Naive B cell (primary cell): Measurements from ENCODE around the gene SH3PXD2A. TPM values are rescaled to one million over a fixed set of nuclear protein-coding genes. Genes with fewer than 3 reads are reported as not detected.
"Not testable (repeated sequence)": the region's sequence is repeated elsewhere in the genome, so short reads cannot be mapped to it uniquely, and the experiment has no call there.

Experiments used
- ATAC-seq, 2 donors: fragments of 150-1000 bp; cut with Tn5 transposase; 2 replicates each; pipeline ENCODE4 v1.10.0; 2021; ENCODE audit warnings: low read depth in 2 of 2, mild to moderate bottlenecking in 2 of 2, moderate library complexity in 2 of 2
- DNase-seq: peaks from one replicate; pipeline ENCODE4 v3.0.0; 2022
- H3K27ac Mint-ChIP-seq, 6 donors: one replicate each; pipeline ENCODE4 v1.8.0; 2020 to 2022; ENCODE audit warnings: mild to moderate bottlenecking in 6 of 6, mixed read lengths in 6 of 6, moderate library complexity in 5 of 6, inconsistent platforms in 2 of 6
- H3K27me3 Mint-ChIP-seq, 3 donors: one replicate each; pipeline ENCODE4 v1.8.0; 2021 to 2022; ENCODE audit warnings: mixed read lengths in 3 of 3, mild to moderate bottlenecking in 1 of 3
- H3K36me3 Mint-ChIP-seq, 2 donors: one replicate each; pipeline ENCODE4 v1.8.0; 2020 to 2022; ENCODE audit warnings: mixed read lengths in 2 of 2, inconsistent platforms in 1 of 2, mild to moderate bottlenecking in 1 of 2
- H3K4me1 Mint-ChIP-seq, 3 donors: one replicate each; pipeline ENCODE4 v1.8.0; 2020 to 2022; ENCODE audit warnings: mixed read lengths in 3 of 3, inconsistent platforms in 1 of 3, mild to moderate bottlenecking in 1 of 3, moderate library complexity in 1 of 3
- H3K4me3 Mint-ChIP-seq, 8 donors: one replicate each; pipeline ENCODE4 v1.8.0; 2020 to 2022; ENCODE audit warnings: mild to moderate bottlenecking in 8 of 8, mixed read lengths in 8 of 8, moderate library complexity in 8 of 8, inconsistent platforms in 2 of 8
- H3K9me3 Mint-ChIP-seq, 7 donors: one replicate each; pipeline ENCODE4 v1.8.0; 2020 to 2022; ENCODE audit warnings: mixed read lengths in 7 of 7, mild to moderate bottlenecking in 5 of 7, inconsistent platforms in 2 of 7, moderate library complexity in 1 of 7
- polyA plus RNA-seq, 6 donors: library from polyadenylated mRNA; unstranded; fragments of 300-500 nt; fragmentation: Illumina TruSeq; gene quantifications; one replicate each; pipeline ENCODE4 v1.2.3, GENCODE V29; 2021; ENCODE audit warnings: low read depth in 6 of 6

Gene SH3PXD2A
- polyA plus RNA-seq, 6 donors from 2014 or later = 0.47 to 1.4 (median 0.72) TPM; not detected in 1

GRCh38 chr10:103663802-103664201 is 191.6 kb downstream of the SH3PXD2A start:
- peaks cover 18 to 35% (median 22%) of the 10 kb centered on the region in 3 donors for H3K4me1 Mint-ChIP-seq
- ATAC-seq = no peak
- H3K27ac Mint-ChIP-seq = peak overlapping the region in 3 of 6 donors; percentile 26 to 91 (median 56)
- no peak for DNase-seq
- no peaks in the 10 kb centered on the region for H3K27me3 Mint-ChIP-seq
- no peaks in the 10 kb centered on the region for H3K9me3 Mint-ChIP-seq
- H3K36me3 Mint-ChIP-seq = no peaks in the 10 kb centered on the region
- H3K4me3 Mint-ChIP-seq = no peak overlapping the region

DNA sequence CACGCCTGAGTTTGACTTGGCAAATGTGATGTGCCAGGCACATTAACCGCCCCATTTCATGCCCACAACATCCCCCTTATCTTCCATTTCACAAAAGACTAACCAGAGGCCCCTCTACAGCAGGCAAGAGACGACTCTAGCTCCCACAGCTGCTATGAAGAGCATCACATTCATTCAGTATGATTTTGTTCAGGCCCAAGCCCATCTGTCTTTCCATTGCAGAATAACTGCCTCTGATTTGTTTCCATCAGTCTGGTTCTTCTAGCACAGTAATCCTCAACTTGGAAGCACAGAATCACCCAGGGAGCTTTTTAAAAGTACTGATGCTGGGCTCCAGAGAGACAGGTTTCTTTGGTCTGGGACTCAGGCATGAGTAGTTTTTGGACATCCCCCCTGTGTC is 192.1 kb downstream of the SH3PXD2A start:
- H3K27ac Mint-ChIP-seq = peak overlapping the region in 4 of 6 donors; percentile 21 to 89 (median 34)
- no peaks in the 10 kb centered on the region for H3K27me3 Mint-ChIP-seq
- peak overlapping the region in 3 of 8 donors; percentile 38 to 57 (median 53) for H3K4me3 Mint-ChIP-seq
- H3K4me1 Mint-ChIP-seq = peaks cover 13 to 30% (median 16%) of the 10 kb centered on the region in 3 donors
- ATAC-seq (no peak), DNase-seq (no peak)
- no peaks in the 10 kb centered on the region for H3K36me3 Mint-ChIP-seq
- H3K9me3 Mint-ChIP-seq = no peaks in the 10 kb centered on the region

DNA sequence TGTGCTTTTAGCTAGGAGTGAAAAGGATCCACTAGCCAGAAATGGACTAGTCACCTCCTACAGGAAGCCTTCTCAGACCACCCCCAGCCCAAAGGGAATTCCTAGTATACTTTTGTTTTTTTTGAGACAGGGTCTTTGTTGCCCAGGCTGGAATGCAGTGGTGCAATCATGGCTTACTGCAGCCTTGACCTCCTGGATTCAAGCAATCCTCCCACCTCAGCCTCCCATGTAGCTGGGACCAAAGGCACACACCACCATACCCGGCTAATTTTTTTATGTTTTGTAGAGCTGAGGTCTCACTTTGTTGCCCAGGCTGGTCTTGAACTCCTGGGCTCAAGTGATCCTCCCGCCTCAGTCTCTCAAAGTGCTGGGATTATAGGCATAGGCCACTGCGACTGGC is 192.7 kb downstream of the SH3PXD2A start:
- not testable (repeated sequence) for H3K27me3 Mint-ChIP-seq, H3K36me3 Mint-ChIP-seq, H3K9me3 Mint-ChIP-seq, ATAC-seq, DNase-seq
- peaks cover 13 to 26% (median 15%) of the 10 kb centered on the region in 3 donors for H3K4me1 Mint-ChIP-seq
- peak overlapping the region in 2 of 6 donors; percentile 11 to 72 for H3K27ac Mint-ChIP-seq
- peak overlapping the region in 3 of 8 donors; percentile 20 to 53 (median 38) for H3K4me3 Mint-ChIP-seq

GRCh38 chr10:103661198-103661950 is 194.0 kb downstream of the SH3PXD2A start:
- Mint-ChIP-seq H3K27ac (peak overlapping the region; percentile 49 to 94 (median 82)), H3K36me3 (no peaks in the 10 kb centered on the region), H3K4me3 (peak overlapping the region; percentile 82 to 93 (median 89)), H3K4me1 (peaks cover 12 to 27% (median 15%) of the 10 kb centered on the region in 3 donors), H3K9me3 (peaks cover 0 to 3% (median 0%) of the 10 kb centered on the region in 7 donors), H3K27me3 (no peaks in the 10 kb centered on the region)
- DNase-seq (no peak), ATAC-seq (peak; percentile 70 to 73)

DNA sequence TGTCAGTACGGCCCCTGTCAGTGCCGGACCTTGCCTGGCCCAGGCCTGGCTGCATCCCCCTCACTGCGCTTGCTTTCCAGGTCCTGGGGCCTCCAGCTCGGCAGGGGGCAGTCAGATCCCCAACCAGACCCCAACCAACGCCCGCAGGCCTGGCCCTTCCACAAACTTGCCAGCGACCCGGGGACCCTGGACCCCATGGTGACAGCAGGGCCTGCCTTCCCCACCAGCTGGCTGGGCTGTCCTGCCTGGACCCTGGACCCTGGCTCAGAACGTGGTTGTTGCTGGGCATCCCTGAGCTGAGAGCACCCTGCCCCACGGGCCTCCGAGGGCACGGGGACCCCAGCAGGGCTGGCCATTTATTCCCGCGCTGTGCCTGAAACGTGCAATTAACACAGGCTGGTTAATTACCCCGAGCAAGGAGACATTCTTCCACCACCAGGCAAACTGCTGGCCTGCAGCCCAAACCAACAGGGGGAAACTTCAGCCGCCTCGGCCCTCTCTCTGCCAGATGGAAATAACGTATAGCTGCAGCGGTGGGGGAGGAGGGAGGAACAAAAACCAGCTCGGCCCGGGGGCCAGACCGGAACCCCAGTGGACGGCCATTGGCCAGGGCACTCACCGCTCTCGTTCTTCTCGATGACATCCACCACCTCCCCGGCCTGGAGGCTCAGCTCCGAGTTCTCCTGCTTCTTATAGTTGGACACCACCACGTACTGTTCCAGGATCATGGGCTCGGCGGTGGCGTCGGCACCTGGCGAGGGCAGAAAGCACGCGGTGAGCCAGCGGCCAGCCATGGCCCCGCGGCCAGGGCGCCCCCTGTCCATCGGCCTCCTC is 194.8 kb downstream of the SH3PXD2A start:
- Mint-ChIP-seq H3K36me3 (no peaks in the 10 kb centered on the region), H3K9me3 (peaks cover 0 to 3% (median 0%) of the 10 kb centered on the region in 7 donors), H3K4me3 (peak overlapping the region; percentile 83 to 95 (median 90)), H3K27me3 (no peaks in the 10 kb centered on the region), H3K4me1 (peaks cover 7 to 27% (median 15%) of the 10 kb centered on the region in 3 donors), H3K27ac (peak overlapping the region; percentile 87 to 94 (median 92))
- ATAC-seq (peak in 1 of 2 donors; percentile 4), DNase-seq (no peak)

DNA sequence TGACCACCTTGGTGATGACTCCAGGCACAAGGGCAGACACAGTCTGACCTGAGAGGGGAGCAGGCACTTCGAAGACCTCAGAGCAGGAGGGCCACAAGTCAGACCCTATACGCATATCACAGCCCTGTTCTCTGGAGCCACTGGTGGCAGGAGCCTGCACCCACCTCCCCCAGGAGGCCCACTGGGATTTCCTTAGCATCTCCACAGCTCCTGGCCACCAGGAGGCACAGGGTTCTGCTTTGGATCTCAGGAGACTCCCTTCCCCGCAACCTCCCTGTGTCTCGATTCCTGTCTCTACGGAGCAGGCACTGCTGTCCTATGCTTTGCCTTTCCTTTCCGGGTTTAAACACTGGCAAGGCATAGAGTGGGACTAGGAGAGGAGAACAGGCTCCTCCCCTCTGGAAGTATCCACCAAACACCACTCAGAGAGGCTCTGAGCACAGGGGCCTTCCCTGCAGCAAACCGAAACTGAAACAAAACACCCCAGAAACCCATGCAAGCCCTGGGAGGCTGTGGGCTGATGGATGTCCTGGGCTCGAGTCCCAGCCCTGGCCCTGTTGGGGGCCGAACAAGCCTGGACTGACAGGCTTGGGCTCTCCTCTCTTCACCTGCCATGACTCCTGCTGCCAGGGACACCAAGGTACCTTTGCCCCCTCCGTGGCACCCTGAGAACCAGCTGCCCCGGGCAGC is 195.6 kb downstream of the SH3PXD2A start:
- Mint-ChIP-seq H3K9me3 (peaks cover 0 to 3% (median 0%) of the 10 kb centered on the region in 7 donors), H3K36me3 (no peaks in the 10 kb centered on the region)
- ATAC-seq = peak; percentile 79

DNA sequence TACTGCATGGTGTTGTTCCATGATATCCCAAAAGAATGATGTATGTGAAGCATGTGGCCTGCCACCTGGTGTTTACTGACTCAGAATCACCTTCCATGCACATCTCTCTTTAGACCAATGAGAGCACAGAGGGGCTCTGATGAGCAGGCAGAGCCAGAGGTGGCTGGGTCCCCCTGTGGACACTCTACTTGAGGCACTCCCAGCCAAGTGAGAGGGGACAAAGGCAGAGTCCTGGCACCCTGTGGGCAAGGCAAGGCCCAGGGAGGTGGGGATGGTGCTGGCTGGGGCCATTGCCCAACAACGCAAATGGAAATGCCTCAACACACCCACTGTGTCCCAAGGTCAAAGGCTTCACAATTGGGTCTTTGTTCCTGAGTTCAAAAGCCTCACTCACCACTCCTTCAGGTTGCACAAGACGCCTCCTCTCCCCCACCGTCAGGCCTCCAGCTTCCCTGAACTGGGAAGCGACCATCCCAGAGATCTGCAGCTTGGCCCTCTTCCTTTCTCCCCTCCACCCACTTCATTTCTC is 197.3 kb downstream of the SH3PXD2A start:
- Mint-ChIP-seq H3K4me1 (peaks cover 7 to 21% (median 15%) of the 10 kb centered on the region in 3 donors), H3K9me3 (peaks cover 0 to 3% (median 0%) of the 10 kb centered on the region in 7 donors), H3K27ac (peak overlapping the region in 2 of 6 donors; percentile 61 to 72), H3K4me3 (peak overlapping the region in 4 of 8 donors; percentile 30 to 72 (median 61)), H3K27me3 (no peaks in the 10 kb centered on the region), H3K36me3 (no peaks in the 10 kb centered on the region)
- DNase-seq (no peak), ATAC-seq (no peak)

More for the DNA sequence above, 195.6 kb downstream of the SH3PXD2A start:
- peak; percentile 51 for DNase-seq
- Mint-ChIP-seq H3K27me3 (no peaks in the 10 kb centered on the region), H3K27ac (peak overlapping the region; percentile 66 to 93 (median 90)), H3K4me1 (peaks cover 3 to 26% (median 15%) of the 10 kb centered on the region in 3 donors), H3K4me3 (peak overlapping the region; percentile 83 to 95 (median 90))

GRCh38 chr10:103657061-103657591 is 198.2 kb downstream of the SH3PXD2A start:
- ATAC-seq (no peak), DNase-seq (no peak)
- no peak overlapping the region for H3K27ac Mint-ChIP-seq
- peaks cover 7 to 16% (median 15%) of the 10 kb centered on the region in 3 donors for H3K4me1 Mint-ChIP-seq
- peak overlapping the region in 1 of 8 donors; percentile 28 for H3K4me3 Mint-ChIP-seq
- no peaks in the 10 kb centered on the region for H3K36me3 Mint-ChIP-seq
- H3K9me3 Mint-ChIP-seq = peaks cover 0 to 3% (median 0%) of the 10 kb centered on the region in 7 donors
- no peaks in the 10 kb centered on the region for H3K27me3 Mint-ChIP-seq

GRCh38 chr10:103654925-103655324 is 200.5 kb downstream of the SH3PXD2A start:
- H3K4me1 Mint-ChIP-seq = peaks cover 5 to 8% (median 6%) of the 10 kb centered on the region in 3 donors
- DNase-seq (no peak), ATAC-seq (no peak)
- no peaks in the 10 kb centered on the region for H3K36me3 Mint-ChIP-seq
- H3K9me3 Mint-ChIP-seq = peaks cover 0 to 3% (median 0%) of the 10 kb centered on the region in 7 donors
- H3K27ac Mint-ChIP-seq = peak overlapping the region in 1 of 6 donors; percentile 47
- H3K27me3 Mint-ChIP-seq = no peaks in the 10 kb centered on the region
- no peak overlapping the region for H3K4me3 Mint-ChIP-seq

GRCh38 chr10:103653581-103654037 is 201.8 kb downstream of the SH3PXD2A start:
- H3K9me3 Mint-ChIP-seq = peaks cover 0 to 3% (median 0%) of the 10 kb centered on the region in 7 donors
- no peaks in the 10 kb centered on the region for H3K27me3 Mint-ChIP-seq
- ATAC-seq (no peak), DNase-seq (no peak)
- no peak overlapping the region for H3K4me3 Mint-ChIP-seq
- H3K4me1 Mint-ChIP-seq = peaks cover 0 to 4% (median 1%) of the 10 kb centered on the region in 3 donors
- H3K27ac Mint-ChIP-seq = peak overlapping the region in 1 of 6 donors; percentile 49
- no peaks in the 10 kb centered on the region for H3K36me3 Mint-ChIP-seq

DNA sequence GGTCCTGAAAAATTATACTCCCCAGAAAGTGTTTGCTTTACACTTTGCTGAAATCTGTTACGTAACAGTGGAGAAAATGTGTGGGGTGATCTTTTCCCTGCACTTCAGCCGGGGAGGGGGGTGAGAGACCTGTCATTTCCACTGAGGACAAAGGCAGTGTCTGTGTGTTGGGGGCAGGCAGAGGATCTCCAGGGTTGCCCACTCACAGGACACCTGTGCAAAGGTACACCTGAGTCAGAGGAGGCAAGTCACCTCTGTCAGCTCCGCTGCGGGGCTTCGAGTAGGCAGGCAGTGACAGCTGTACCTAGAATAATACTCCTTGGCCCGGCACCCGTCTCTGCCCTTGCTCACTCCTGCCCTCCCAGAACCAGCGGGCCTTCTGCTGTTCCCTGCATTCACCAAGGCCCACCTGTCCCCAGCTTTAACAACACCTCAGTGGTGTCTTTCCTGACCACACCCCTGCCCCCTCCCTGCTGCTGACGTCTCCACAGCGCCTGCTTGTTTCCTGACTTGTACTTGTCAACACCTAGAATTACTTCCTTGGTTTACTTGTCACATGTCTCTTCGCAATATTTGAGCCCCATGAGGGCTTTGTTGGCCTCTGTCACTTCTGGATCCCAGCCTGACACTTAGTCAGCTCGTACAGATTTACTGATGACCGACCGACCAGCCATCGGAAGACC is 202.6 kb downstream of the SH3PXD2A start:
- Mint-ChIP-seq H3K27me3 (no peaks in the 10 kb centered on the region), H3K27ac (peak overlapping the region in 1 of 6 donors; percentile 49), H3K4me3 (no peak overlapping the region), H3K9me3 (peaks cover 0 to 3% (median 0%) of the 10 kb centered on the region in 7 donors), H3K4me1 (peaks cover 0 to 4% (median 1%) of the 10 kb centered on the region in 3 donors), H3K36me3 (no peaks in the 10 kb centered on the region)
- DNase-seq = no peak
- ATAC-seq = no peak
